Upper lobe of left lung (tissue), 6 donors: ENCODE results near the gene CELSR1. TPM values are rescaled to one million over a fixed set of nuclear protein-coding genes. Genes with fewer than 3 reads are reported as not detected.

Experiments used
- ATAC-seq, 2 donors: fragments of 200-7000 bp; cut with Tn5 transposase; one replicate each; pipeline ENCODE4 v1.9.1; 2022; ENCODE audit warnings: mild to moderate bottlenecking in 2 of 2, moderate library complexity in 2 of 2; ENCODE audit not compliant: low FRiP score in 2 of 2
- DNase-seq, 2 donors: peaks; one replicate each; pipeline ENCODE4 v3.0.0-alpha.2; 2019 to 2020
- H3K27ac ChIP-seq, 4 donors: fragments of 200-600 bp; sonication (generic); one replicate each; pipeline ENCODE4 v1.5.1; 2016 to 2019
- H3K27me3 ChIP-seq, 4 donors: fragments of 200-600 bp; sonication (generic); one replicate each; pipeline ENCODE4 v1.5.1; 2017 to 2019
- H3K36me3 ChIP-seq, 4 donors: fragments of 200-600 bp; sonication (generic); one replicate each; pipeline ENCODE4 v1.5.1; 2016 to 2019
- H3K4me1 ChIP-seq, 4 donors: fragments of 200-600 bp; sonication (generic); one replicate each; pipeline ENCODE4 v1.5.1; 2018 to 2019
- H3K4me3 ChIP-seq, 4 donors: fragments of 200-600 bp; sonication (generic); one replicate each; pipeline ENCODE4 v1.5.1; 2017 to 2019; ENCODE audit warnings: mild to moderate bottlenecking in 2 of 4, moderate library complexity in 1 of 4
- H3K9me3 ChIP-seq, 4 donors: fragments of 200-600 bp; sonication (generic); one replicate each; pipeline ENCODE4 v1.5.1; 2018 to 2019
- EP300 ChIP-seq, 4 donors: sonication (generic); formaldehyde crosslinking; IDR thresholded peaks; one replicate each; pipeline ENCODE4 v1.5.1; 2017; ENCODE audit warnings: antibody characterized with exemption in 4 of 4, control low read depth in 2 of 4
- POLR2A ChIP-seq, 4 donors: fragments of 450-650 bp; IDR thresholded peaks; one replicate each; pipeline ENCODE4 v1.5.1; 2016 to 2017; ENCODE audit warnings: antibody characterized with exemption in 4 of 4, mild to moderate bottlenecking in 2 of 4
- POLR2AphosphoS5 ChIP-seq, 2 donors: sonication (generic); formaldehyde crosslinking; IDR thresholded peaks; one replicate each; pipeline ENCODE4 v1.5.1; 2017; ENCODE audit warnings: antibody characterized with exemption in 2 of 2
- WGBS, 2 donors: methylation state at CpG; one replicate each; pipeline ENCODE4 v1.1.5; 2017 to 2018; 5-methylcytosine and 5-hydroxymethylcytosine counted together
- total RNA-seq, 6 donors: library from RNA; depleted of rRNA in 4 of 6; stranded (reverse); fragments of >200 nt in 4 of 6; gene quantifications; one replicate each; pipeline versions ENCODE4 v1.1.0 to v1.2.1, GENCODE V29; 2016 to 2021
- TF ChIP-seq, protein P1 (sequence below), 6 experiments: fragments of 450-650 bp in 4 of 6; fragments of 200-600 bp in 2 of 6; sonication (generic) in 2 of 6; IDR thresholded peaks; one replicate each; pipeline ENCODE4 v1.5.1; 2016 to 2019; ENCODE audit warnings: antibody characterized with exemption in 6 of 6
- donor health status: DM: no; HTN: no; CAD: no; lungs with moderate emphysema.
- donor health status: DM: no; HTN: yes; CAD: no; lungs with severe emphysema.

Gene CELSR1
- total RNA-seq, 6 donors from 2014 or later = 45.1 to 145 (median 80.1) TPM

DNA sequence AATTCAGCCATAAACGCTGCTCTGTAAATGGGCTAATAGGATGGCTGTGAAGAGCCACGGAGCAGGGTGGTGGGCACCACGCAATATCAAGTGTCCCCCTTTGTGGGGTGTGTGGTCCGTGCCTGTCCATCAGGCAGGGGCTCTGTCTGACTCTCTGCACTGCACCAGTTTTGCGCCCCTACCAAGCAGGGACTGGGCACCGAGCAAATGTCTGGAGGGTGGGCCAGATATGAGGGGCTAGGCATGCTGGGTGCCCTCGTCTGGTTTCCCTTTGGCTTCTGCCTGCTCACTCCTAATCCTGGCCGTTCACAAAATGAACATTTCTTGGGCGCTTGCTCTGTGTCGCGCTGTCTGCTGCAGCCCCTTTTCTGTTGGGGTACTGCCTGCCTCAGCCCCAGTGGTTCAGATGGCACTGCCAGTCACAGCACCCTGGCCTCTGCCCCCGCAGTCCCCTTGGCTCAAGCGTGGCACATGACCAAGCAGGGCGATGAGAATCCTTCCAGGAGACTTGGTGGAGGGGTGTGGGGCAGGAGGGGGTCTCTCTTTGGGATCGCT is 37.1 kb upstream of the CELSR1 start:
- no peak for TF ChIP-seq POLR2AphosphoS5 (IDR thresholded peaks at IDR 0.05)
- TF ChIP-seq, protein P1, sequence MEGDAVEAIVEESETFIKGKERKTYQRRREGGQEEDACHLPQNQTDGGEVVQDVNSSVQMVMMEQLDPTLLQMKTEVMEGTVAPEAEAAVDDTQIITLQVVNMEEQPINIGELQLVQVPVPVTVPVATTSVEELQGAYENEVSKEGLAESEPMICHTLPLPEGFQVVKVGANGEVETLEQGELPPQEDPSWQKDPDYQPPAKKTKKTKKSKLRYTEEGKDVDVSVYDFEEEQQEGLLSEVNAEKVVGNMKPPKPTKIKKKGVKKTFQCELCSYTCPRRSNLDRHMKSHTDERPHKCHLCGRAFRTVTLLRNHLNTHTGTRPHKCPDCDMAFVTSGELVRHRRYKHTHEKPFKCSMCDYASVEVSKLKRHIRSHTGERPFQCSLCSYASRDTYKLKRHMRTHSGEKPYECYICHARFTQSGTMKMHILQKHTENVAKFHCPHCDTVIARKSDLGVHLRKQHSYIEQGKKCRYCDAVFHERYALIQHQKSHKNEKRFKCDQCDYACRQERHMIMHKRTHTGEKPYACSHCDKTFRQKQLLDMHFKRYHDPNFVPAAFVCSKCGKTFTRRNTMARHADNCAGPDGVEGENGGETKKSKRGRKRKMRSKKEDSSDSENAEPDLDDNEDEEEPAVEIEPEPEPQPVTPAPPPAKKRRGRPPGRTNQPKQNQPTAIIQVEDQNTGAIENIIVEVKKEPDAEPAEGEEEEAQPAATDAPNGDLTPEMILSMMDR (IDR thresholded peaks at IDR 0.05) = no peak
- TF ChIP-seq POLR2A (IDR thresholded peaks at IDR 0.05) = no peak

DNA sequence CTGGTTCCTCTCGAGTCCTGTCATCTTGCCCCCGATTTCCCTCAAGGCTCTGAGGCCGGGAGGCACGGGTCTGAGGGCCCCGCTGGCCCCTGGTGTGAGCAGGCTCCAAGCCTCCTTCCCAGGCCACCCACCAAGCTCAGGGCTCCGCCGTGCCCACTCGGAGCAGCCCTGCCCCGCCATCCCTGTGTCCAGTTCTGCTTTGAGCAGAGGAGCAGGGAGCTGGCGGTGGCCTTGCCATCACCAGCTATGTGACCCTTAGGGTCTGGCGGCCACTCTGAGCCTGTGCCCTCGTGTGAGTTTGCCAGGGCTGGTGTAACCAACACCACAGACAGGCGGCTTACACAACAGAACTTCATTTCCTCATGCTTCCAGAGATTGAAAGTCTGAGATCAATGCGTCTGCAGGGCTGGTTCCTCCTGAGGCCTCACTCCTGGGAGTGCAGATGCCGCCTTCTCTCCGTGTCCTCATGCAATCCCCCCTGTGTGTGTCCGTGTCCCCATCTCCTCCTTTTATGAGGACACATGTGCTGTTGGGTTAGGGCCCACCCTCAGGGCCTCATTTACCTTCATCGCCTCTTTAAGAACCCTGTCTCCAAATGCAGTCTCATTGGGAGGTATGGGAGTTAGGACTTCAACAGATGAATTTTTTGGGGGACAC is 36.5 kb upstream of the CELSR1 start:
- DNase-seq (peak in 1 of 2 donors; percentile 18), ATAC-seq (no peak)
- peaks cover 28 to 36% (median 32%) of the 10 kb centered on the region in 4 donors for H3K4me1 ChIP-seq
- H3K27ac ChIP-seq = no peak overlapping the region
- no peak for TF ChIP-seq POLR2AphosphoS5 (IDR thresholded peaks at IDR 0.05)
- TF ChIP-seq EP300 (IDR thresholded peaks at IDR 0.05) = no peak
- TF ChIP-seq POLR2A (IDR thresholded peaks at IDR 0.05) = no peak
- TF ChIP-seq, protein P1 (IDR thresholded peaks at IDR 0.05) = no peak
- peaks cover 0 to 12% (median 3%) of the 10 kb centered on the region in 4 donors for H3K9me3 ChIP-seq
- no peak overlapping the region for H3K4me3 ChIP-seq
- H3K36me3 ChIP-seq = no peaks in the 10 kb centered on the region
- no peaks in the 10 kb centered on the region for H3K27me3 ChIP-seq
- WGBS, 2 donors = 77 to 84% methylated on average over 6 to 15 of the region's 18 CpGs

More for the DNA sequence above, 37.1 kb upstream of the CELSR1 start:
- 83 to 95% methylated on average over 13 to 15 of the region's 15 CpGs for WGBS, 2 donors
- DNase-seq = peak in 1 of 2 donors; percentile 15
- Histone ChIP-seq H3K27ac (no peak overlapping the region), H3K36me3 (no peaks in the 10 kb centered on the region), H3K27me3 (no peaks in the 10 kb centered on the region), H3K4me3 (no peak overlapping the region), H3K4me1 (peaks cover 34 to 42% (median 38%) of the 10 kb centered on the region in 4 donors), H3K9me3 (peaks cover 0 to 12% (median 3%) of the 10 kb centered on the region in 4 donors)
- no peak for ATAC-seq

DNA sequence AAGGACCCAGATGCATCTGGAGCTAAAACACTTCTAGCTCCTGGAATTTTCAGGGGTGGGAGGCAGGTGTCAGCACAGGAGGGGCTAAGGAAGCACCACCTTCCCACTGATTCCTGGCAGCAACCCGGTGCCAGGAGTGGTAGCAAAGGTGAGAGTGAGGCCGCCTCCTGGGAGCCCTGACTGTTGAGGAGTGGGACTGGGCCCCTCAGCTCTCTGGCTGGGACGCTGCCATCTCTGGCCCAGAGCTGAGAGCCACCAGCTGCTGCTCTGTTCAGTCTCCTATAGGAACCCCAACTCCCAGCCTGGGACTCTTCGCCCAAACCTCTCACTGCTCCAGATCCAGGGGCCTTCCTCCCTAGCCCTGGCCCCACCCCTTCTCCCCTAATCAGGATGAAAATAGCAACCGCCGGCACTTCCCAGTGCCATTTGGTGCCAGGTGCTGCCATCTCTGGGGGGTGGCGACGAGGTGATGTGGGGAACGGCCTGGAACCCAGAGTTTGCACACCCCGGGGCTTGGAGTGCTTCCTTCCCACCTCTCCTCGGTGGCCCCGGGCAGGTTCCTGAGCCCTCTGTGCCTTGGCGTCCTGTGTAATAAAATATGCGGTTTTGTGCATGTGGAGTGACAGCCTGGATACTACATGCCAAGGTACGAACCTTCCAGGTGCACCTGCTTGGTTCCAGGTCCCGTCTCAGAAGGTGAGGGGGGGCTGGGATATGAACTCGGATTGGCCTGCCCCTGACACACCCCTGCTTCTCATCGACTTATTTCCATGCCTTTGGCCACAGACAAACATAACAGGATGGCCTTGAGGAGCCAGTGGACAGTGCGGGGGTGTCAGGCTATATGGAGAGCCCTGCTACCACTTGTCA is 35.7 kb upstream of the CELSR1 start:
- H3K4me1 ChIP-seq = peaks cover 21 to 28% (median 24%) of the 10 kb centered on the region in 4 donors
- H3K9me3 ChIP-seq = peaks cover 0 to 12% (median 3%) of the 10 kb centered on the region in 4 donors
- H3K27me3 ChIP-seq = no peaks in the 10 kb centered on the region
- ATAC-seq (no peak), DNase-seq (no peak)
- no peak overlapping the region for H3K4me3 ChIP-seq
- WGBS, 2 donors = 84 to 89% methylated on average over 8 to 19 of the region's 19 CpGs
- TF ChIP-seq EP300 (IDR thresholded peaks at IDR 0.05) (no peak), POLR2AphosphoS5 (IDR thresholded peaks at IDR 0.05) (no peak), POLR2A (IDR thresholded peaks at IDR 0.05) (no peak)
- TF ChIP-seq, protein P1 (IDR thresholded peaks at IDR 0.05) = no peak
- H3K36me3 ChIP-seq = no peaks in the 10 kb centered on the region
- no peak overlapping the region for H3K27ac ChIP-seq

DNA sequence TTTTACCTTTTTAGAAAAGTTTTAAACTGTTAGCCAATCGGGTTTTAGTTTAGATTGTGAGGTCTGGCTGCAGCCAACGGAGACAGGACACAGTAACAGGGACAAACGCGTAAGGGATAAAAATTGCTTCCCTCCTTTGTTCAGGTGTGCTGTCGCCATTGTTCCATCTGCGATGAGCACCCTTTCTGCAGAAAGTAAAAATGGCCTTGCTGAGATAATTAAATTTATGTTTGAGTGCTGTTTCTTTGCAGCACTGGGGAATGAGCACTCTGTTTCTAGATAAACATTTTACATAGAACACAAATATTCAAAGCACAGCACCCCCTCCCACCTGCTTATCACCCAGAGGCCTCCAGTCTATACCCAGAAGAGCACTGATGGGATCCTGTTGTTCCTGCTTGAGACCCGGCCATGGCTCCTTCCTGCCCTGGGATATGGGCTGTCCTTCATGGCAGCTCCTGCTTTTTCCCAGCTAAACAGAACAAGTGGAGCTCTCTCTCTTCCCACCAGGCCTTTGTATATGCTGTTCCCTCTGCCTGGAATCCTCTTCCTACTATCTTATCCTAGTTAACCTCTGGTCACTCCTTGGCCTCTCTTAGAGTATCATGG is 34.3 kb upstream of the CELSR1 start:
- Histone ChIP-seq H3K4me3 (no peak overlapping the region), H3K27me3 (no peaks in the 10 kb centered on the region), H3K36me3 (no peaks in the 10 kb centered on the region), H3K9me3 (peaks cover 0 to 12% (median 3%) of the 10 kb centered on the region in 4 donors), H3K27ac (no peak overlapping the region), H3K4me1 (peaks cover 14 to 21% (median 17%) of the 10 kb centered on the region in 4 donors)
- ATAC-seq (no peak), DNase-seq (no peak)
- WGBS, 2 donors = 69 to 85% methylated on average over 7 of the region's 7 CpGs
- TF ChIP-seq POLR2AphosphoS5 (IDR thresholded peaks at IDR 0.05) = no peak
- TF ChIP-seq EP300 (IDR thresholded peaks at IDR 0.05) = no peak
